Ovary (tissue), 9 donors: ENCODE results near the gene SEMA4G. TPM values are rescaled to one million over a fixed set of nuclear protein-coding genes. Genes with fewer than 3 reads are reported as not detected.

Source experiments
- DNase-seq, 5 donors: peaks; one replicate each; pipeline ENCODE4 v3.0.0-alpha.2; 2019 to 2020
- H3K27ac ChIP-seq, 2 donors: fragments of 200-600 bp; one replicate each; pipeline versions ENCODE4 v1.5.1 to v1.8.0; 2019 to 2022
- H3K27me3 ChIP-seq: fragments of 200-600 bp; one replicate; pipeline ENCODE4 v1.8.0; 2022
- H3K36me3 ChIP-seq: fragments of 200-600 bp; sonication (generic); one replicate; pipeline ENCODE4 v1.5.1; 2019
- H3K4me1 ChIP-seq: one replicate; pipeline ENCODE4 v1.8.1; 2013; ENCODE audit warnings: mild to moderate bottlenecking, moderate library complexity; ENCODE audit not compliant: insufficient read depth
- H3K4me3 ChIP-seq: fragments of 200-600 bp; sonication (generic); one replicate; pipeline ENCODE4 v1.5.1; 2017
- H3K9me3 ChIP-seq, 2 donors: fragments of 200-600 bp in 1 of 2; sonication (generic) in 1 of 2; one replicate each; pipeline versions ENCODE4 v1.5.1 to v1.8.1; 2013 to 2019; ENCODE audit warnings: mild to moderate bottlenecking in 1 of 2, moderate library complexity in 1 of 2
- CTCF ChIP-seq, 3 donors: fragments of 450-650 bp in 2 of 3; fragments of 200-600 bp in 1 of 3; IDR thresholded peaks; one replicate each; pipeline versions ENCODE4 v1.5.1 to v1.8.0; 2016 to 2022; ENCODE audit warnings: antibody characterized with exemption in 3 of 3, mild to moderate bottlenecking in 1 of 3
- EP300 ChIP-seq: sonication (generic); formaldehyde crosslinking; IDR thresholded peaks from one replicate; pipeline ENCODE4 v1.6.1; 2017; ENCODE audit warnings: antibody characterized with exemption
- POLR2A ChIP-seq: fragments of 450-650 bp; IDR thresholded peaks from one replicate; pipeline ENCODE4 v1.6.1; 2017; ENCODE audit warnings: antibody characterized with exemption, mild to moderate bottlenecking, moderate library complexity
- WGBS, 3 donors: extraction: QIAGEN DNeasy Blood & Tissue Kit in 1 of 3; methylation state at CpG; one replicate each; pipeline versions ENCODE4 v1.1.5 to v1.1.7; 2013 to 2017; 5-methylcytosine and 5-hydroxymethylcytosine counted together
- intact Hi-C, 4 donors: fragments of 100-400 bp; cut with DNase I; formaldehyde crosslinking; loops; one replicate each; pipeline versions ENCODE4 v1.11.0 to v1.15.1; 2022 to 2023
- polyA plus RNA-seq, 2 donors: library from polyadenylated mRNA; stranded (reverse); fragments of 200-250 nt in 1 of 2; fragments of 350-450 nt in 1 of 2; fragmentation: Illumina TruSeq in 1 of 2; extraction: RNeasy Lipid Tissue Mini Kit (QIAGEN cat#74804) in 1 of 2; gene quantifications; one replicate each; pipeline ENCODE4 v1.2.3, GENCODE V29; 2013 to 2014
- total RNA-seq, 7 donors: library from RNA; depleted of rRNA in 2 of 7; stranded (reverse); fragments of >200 nt in 2 of 7; fragmentation: NEBNext Ultra II Directional in 3 of 7; extraction: Animal tissue kit (Norgen Biotek cat#: 25700) in 3 of 7; gene quantifications; one replicate each; pipeline versions ENCODE4 v1.1.0 to v1.2.4, GENCODE V29; 2016 to 2023
- donor health status: DM: no; HTN: no; CAD: no; lungs with moderate emphysema.
- donor health status: DM: no; HTN: no; CAD: no.
- donor health status: Bipolar disorder and iron deficiency.
- donor health status: DM: yes; HTN: yes; CAD: no.
- donor health status: DM: no; HTN: no; CAD: no.
- donor health status: DM: yes; HTN: yes; CAD: no.

SEMA4G gene
- total and polyA plus RNA-seq, 9 donors = 5.9 to 25.5 (median 13.1) TPM

DNA sequence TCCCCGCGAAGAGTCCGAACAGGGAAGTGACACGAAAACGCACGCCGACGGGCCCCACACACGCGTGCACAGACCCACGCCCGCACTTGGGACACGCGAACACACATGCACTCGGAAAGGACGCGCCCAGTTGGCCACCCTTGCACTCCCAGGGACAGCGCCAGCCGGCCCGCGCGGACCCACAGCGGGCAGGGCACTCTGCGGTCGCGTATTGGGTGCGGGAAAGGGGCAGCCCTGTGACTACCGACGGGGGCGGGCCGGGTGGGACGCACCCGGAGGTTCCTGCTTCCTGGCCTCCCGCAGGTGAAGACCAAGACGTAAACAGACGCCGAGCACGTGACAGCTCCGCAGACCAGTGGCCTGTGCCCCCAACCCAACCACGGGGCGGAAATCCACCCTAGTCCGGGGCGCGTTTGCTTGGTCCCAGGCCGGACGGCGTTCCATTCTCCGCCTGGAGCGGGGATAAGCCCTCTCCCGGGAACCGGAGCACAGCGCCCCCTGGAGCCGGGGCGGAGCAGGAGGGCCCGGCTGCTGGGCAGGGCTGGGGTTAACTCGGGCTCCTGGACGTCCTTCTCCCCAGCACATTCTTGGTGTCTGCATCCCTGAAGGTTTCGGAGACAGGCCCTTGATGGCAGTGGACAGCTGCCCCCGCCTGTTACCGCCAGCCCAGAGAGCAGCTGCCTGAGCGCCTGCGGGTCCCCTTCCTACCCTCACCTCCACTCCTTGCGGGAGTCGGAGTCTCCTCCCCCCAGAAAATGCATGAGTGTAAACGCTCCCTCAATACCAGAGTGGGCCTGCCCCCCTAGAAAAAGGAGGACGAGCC is 28.3 kb downstream of the SEMA4G start:
- H3K9me3 ChIP-seq = no peaks in the 10 kb centered on the region
- DNase-seq = peak; percentile 74 to 86 (median 83)
- H3K27ac ChIP-seq = peak overlapping the region; percentile 99 to 100
- intact Hi-C loops = loop anchor here in 1 of 4 donors (5.0 kb wide), 1 partner anchor 65 kb away; the partner anchor contains the start of gene KAZALD1
- peak overlapping the region; percentile 93 for H3K4me3 ChIP-seq
- TF ChIP-seq CTCF (IDR thresholded peaks at IDR 0.05) = peak; percentile 67 to 91 (median 89)
- no peak for TF ChIP-seq EP300
- 0 to 1% (median 1%) methylated on average over 38 to 66 of the region's 66 CpGs for WGBS, 3 donors
- no peaks in the 10 kb centered on the region for H3K27me3 ChIP-seq
- no peaks in the 10 kb centered on the region for H3K36me3 ChIP-seq
- peaks cover 15% of the 10 kb centered on the region for H3K4me1 ChIP-seq

DNA sequence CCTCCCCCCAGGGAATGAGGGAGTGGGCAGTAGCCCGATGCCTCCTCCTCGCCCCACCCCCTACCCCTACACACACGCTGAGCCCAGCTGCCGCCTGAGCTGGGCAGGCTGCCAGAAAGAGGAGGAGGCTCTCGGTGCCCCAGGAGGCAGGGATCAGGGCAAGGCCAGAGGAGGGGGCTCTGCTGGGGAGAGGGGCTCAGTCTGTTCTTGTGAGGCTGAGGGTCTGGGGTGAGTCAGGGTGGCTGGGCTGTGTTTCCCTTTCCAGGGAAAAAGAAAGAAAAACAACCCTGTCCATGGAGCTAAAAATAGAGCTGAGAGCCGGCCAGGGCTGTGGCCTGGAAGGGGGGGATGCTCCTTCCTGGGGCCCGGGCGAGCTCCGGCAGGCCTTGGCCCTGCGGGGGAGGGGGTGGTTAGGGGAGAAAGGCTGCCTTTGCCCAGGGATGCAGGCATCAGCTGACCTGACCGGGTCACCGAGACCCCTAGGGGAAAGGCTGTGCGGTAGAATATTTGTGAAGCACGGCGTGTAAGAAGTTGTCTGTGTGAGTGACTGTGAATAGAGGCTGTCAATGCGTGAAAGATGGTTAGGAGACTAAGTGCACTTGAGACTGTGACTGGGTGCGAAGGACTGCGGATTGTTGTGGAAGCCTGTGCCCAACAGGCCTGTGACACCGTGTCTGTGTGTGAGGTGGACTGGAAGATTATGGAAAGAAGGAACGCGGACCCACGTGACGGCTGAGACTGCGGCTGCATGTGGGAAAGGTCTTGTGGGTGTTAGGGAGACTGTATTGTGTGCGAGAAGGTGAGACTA is 29.1 kb downstream of the SEMA4G start:
- Histone ChIP-seq H3K27ac (peak overlapping the region; percentile 99 to 100), H3K9me3 (no peaks in the 10 kb centered on the region), H3K4me3 (peak overlapping the region; percentile 93), H3K36me3 (no peaks in the 10 kb centered on the region), H3K4me1 (peaks cover 16% of the 10 kb centered on the region), H3K27me3 (no peaks in the 10 kb centered on the region)
- no peak for TF ChIP-seq EP300
- WGBS, 3 donors = 0 to 1% (median 1%) methylated on average over 23 to 25 of the region's 25 CpGs
- peak; percentile 86 to 93 (median 92) for DNase-seq
- intact Hi-C loops = loop anchor here in 1 of 4 donors (5.0 kb wide), 1 partner anchor 64 kb away; the partner anchor contains the start of gene KAZALD1

GRCh38 chr10:100998991-100999741 is 29.9 kb downstream of the SEMA4G start:
- 0% methylated on average over 52 to 83 of the region's 83 CpGs for WGBS, 3 donors
- intact Hi-C loops = loop anchor here in 1 of 4 donors (5.0 kb wide), 1 partner anchor 63 kb away; the partner anchor contains the start of gene KAZALD1

DNA sequence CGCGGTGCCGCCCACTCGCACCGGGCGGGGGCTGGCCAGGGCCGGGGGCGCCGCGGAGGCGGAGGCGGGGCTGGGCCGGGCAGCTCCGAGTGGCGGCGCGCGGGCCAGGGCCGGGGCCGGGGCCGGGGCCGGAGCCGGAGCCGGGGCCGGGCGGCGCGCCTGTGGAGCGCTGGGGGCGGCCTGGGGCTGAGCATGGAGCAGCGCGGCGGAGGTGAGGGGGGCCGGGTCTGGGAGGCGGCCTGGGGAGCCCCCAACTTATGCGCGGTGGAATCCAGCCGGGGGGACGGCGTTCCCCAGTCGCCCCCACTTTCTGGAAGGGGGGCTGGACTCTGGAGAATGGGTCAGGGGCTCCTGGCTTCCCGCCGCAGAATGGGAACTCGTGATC is 30.4 kb downstream of the SEMA4G start, which contains the start of gene LZTS2:
Gene LZTS2 (plus strand): TSS at position 67 of the 385 bp plus-strand sequence. CDS start 2,731 bp downstream, outside the sequence.
- 0 to 1% (median 0%) methylated on average over 20 to 44 of the region's 44 CpGs for WGBS, 3 donors
- Histone ChIP-seq H3K9me3 (no peaks in the 10 kb centered on the region), H3K27me3 (no peaks in the 10 kb centered on the region), H3K4me1 (peaks cover 16% of the 10 kb centered on the region), H3K36me3 (no peaks in the 10 kb centered on the region), H3K4me3 (peak within 1 kb of the TSS; percentile 93), H3K27ac (peak within 1 kb of the TSS; percentile 99 to 100)
- no peak for TF ChIP-seq EP300
- no peak for TF ChIP-seq POLR2A
- no peak for TF ChIP-seq CTCF (IDR thresholded peaks at IDR 0.05)
- peak in 1 of 5 donors; percentile 75 for DNase-seq
- intact Hi-C loops = loop anchor here in 1 of 4 donors (5.0 kb wide), 1 partner anchor 63 kb away; the partner anchor contains the start of gene KAZALD1

More at GRCh38 chr10:100998991-100999741, 29.9 kb downstream of the SEMA4G start:
- Histone ChIP-seq H3K36me3 (no peaks in the 10 kb centered on the region), H3K9me3 (no peaks in the 10 kb centered on the region), H3K27ac (peak overlapping the region; percentile 99 to 100), H3K4me3 (peak overlapping the region; percentile 93), H3K4me1 (peaks cover 16% of the 10 kb centered on the region), H3K27me3 (no peaks in the 10 kb centered on the region)
- DNase-seq = peak; percentile 86 to 92 (median 88)
- peak; percentile 97 for TF ChIP-seq POLR2A
- TF ChIP-seq EP300 = no peak
- TF ChIP-seq CTCF (IDR thresholded peaks at IDR 0.05) = peak; percentile 95 to 99 (median 98)
